NCI-H524 treated with DMSO at 0.1 percent for 48 hours (cell line): ENCODE measurements around the gene TIMM8A.
A peak's percentile ranks its signal among the peaks of the same experiment; 100 is the strongest.
"Not testable (repeated sequence)": the region's sequence is repeated elsewhere in the genome, so short reads cannot be mapped to it uniquely, and the experiment has no call there.

Experiments used
- DNase-seq: peaks from one replicate; lab custom pipeline; 2025; lab: John Stamatoyannopoulos, UW

TIMM8A gene

GRCh38 chrX:101359966-101360365, 11.4 kb upstream of the TIMM8A start:
- no peak for DNase-seq

DNA sequence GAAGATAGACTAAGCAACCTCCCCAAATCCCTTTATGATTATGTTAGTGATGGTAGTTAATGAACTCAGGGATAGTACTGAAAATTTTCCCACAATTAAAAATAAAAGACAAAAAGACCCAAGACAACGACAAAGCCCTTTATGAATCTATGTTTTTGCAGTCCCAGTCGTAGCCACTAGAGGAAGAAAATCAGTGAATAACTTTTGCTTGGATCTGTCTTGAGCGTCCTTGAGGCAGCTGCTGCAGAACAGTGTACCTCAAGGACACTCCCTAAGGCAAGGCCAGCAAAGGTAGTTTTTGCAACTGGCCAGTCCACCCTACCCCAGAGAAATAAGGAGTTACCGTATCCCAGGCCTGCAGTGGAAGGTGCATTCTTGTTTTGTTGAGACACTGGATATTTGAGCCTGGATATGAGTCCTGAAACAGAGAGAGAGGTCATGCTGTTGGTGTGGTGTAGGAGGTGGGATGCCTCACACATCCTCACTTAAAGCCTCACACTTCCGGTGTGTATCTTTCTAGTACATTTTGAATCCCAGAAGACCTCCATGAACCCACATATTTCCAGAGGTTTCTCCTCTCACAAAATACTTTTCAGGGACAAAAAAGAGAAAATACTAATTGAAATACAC, 8.7 kb upstream of the TIMM8A start:
- DNase-seq = no peak

DNA sequence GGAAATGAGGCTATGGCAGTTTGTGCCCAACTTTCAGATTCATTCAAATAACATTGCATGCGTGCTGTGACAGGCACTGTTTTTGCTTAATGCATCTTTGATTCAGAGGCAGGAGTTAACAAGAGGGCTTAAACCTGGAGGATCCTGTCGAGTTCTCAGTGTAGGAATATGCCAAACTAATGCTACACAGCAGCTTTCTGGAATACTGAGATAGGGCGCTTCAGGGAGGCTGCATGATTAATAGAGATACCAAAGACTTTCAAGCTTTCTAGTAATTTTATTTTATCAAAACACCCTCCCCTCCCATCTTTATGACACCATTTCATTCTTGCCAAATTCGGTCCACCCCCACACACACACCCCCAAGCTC, 636 bp upstream of the TIMM8A start:
- DNase-seq = no peak

DNA sequence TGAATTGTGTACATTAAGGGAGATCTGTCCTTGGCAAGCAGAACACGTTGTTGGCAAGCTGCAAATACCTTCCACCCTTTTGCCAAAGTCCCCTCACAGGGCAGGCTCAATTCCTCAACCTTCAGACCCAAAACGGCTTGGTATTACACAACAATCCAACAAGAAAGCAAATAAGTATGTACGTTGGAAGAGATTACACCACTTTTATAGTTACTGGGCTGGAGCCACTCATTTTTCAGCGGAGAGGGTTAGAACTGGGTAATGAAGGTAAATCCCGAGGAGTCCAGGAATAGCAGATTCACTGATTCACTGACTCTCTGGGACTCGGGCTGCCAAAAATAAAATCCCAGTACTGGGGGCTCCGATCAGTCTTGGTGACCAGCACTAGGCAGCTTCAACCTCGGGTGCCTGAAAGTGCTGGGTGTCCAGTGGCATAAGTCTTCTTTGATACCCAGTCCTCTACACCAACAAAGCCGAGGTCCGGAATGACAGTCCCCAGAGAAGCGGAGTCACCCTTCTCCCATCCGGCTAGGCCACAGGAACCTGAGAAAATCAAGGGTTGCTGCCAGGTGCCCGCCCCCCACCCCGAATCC, 587 bp downstream of the TIMM8A start:
- no peak for DNase-seq

GRCh38 chrX:101337776-101338271, 10.7 kb downstream of the TIMM8A start:
- DNase-seq = no peak

DNA sequence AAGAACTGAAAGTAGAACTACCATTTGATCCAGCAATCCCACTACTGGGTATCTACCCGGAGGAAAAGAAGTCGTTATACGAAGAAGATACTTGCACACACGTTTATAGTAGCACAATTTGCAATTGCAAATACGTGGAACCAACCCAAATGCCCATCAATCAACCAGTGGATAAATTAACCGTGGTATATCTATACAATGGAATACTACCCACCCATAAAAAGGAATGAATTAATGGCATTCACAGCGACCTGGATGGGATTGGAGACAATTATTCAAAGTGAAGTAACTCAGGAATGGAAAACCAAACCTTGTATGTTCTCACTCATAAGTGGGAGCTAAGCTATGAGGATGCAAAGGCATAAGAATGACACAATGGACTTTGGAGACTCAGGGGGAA, 14.2 kb downstream of the TIMM8A start:
- DNase-seq = not testable (repeated sequence)

- peak; percentile 11 for DNase-seq
Measured at GRCh38 chrX:101326600-101326999, 21.9 kb downstream of the TIMM8A start.

DNA sequence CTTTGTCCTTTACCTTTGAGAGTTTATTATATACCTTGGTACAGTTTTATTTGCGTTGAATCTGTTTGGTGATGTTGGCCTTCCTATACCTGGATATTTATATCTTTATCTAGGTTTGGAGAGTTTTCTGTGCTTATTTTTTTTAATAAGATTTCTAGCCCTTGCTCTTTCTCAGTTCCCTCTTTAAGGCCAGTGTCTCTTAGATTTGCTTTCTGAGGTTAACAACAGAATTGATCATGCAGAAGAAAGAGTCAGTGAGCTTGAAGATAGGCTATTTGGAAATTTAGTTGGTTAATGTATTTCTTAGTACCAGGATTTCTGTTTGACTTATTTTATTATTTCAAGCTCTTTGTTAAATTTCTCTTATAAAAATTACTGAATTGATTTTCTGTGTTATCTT, 44.8 kb downstream of the TIMM8A start:
- DNase-seq = no peak
